Activated naive CD4-positive, alpha-beta T cell treated with anti-CD3 and anti-CD28 coated beads, Interleukin-2, amount 50 U/mL, for 24 hours (primary cell): ENCODE results near the gene DAB1.

Experiments
- H3K27ac Mint-ChIP-seq: one replicate; pipeline ENCODE4 v1.8.0; 2021; ENCODE audit warnings: mild to moderate bottlenecking, mixed read lengths
- H3K27me3 Mint-ChIP-seq: one replicate; pipeline ENCODE4 v1.8.0; 2021; ENCODE audit warnings: mixed read lengths
- H3K36me3 Mint-ChIP-seq: one replicate; pipeline ENCODE4 v1.8.0; 2021; ENCODE audit warnings: mixed read lengths
- H3K4me1 Mint-ChIP-seq: one replicate; pipeline ENCODE4 v1.8.0; 2021; ENCODE audit warnings: mixed read lengths
- H3K4me3 Mint-ChIP-seq: one replicate; pipeline ENCODE4 v1.8.0; 2021; ENCODE audit warnings: mild to moderate bottlenecking, mixed read lengths
- H3K9me3 Mint-ChIP-seq: one replicate; pipeline ENCODE4 v1.8.0; 2021; ENCODE audit warnings: mixed read lengths

Gene DAB1

GRCh38 chr1:57186455-57186854 is 237.4 kb downstream of the DAB1 start:
- Mint-ChIP-seq H3K4me1 (no peaks in the 10 kb centered on the region), H3K36me3 (no peaks in the 10 kb centered on the region), H3K27me3 (peaks cover 2% of the 10 kb centered on the region), H3K4me3 (no peak overlapping the region), H3K27ac (no peak overlapping the region), H3K9me3 (no peaks in the 10 kb centered on the region)

GRCh38 chr1:57179001-57179400 is 244.9 kb downstream of the DAB1 start:
- H3K27ac Mint-ChIP-seq = no peak overlapping the region
- H3K9me3 Mint-ChIP-seq = peaks cover 14% of the 10 kb centered on the region
- no peaks in the 10 kb centered on the region for H3K27me3 Mint-ChIP-seq
- H3K36me3 Mint-ChIP-seq = peaks cover 1% of the 10 kb centered on the region
- no peaks in the 10 kb centered on the region for H3K4me1 Mint-ChIP-seq
- H3K4me3 Mint-ChIP-seq = no peak overlapping the region

GRCh38 chr1:57175506-57175905 is 248.4 kb downstream of the DAB1 start:
- Mint-ChIP-seq H3K36me3 (peaks cover 1% of the 10 kb centered on the region), H3K27ac (no peak overlapping the region), H3K4me1 (no peaks in the 10 kb centered on the region), H3K27me3 (no peaks in the 10 kb centered on the region), H3K4me3 (no peak overlapping the region), H3K9me3 (peaks cover 21% of the 10 kb centered on the region)

- Mint-ChIP-seq H3K36me3 (peaks cover under 1% of the 10 kb centered on the region), H3K27me3 (no peaks in the 10 kb centered on the region)
These were observed 251.8 kb downstream of the DAB1 start for GRCh38 chr1:57172040-57172439.

GRCh38 chr1:57167997-57168396 is 255.9 kb downstream of the DAB1 start:
- H3K4me1 Mint-ChIP-seq = no peaks in the 10 kb centered on the region
- peaks cover 7% of the 10 kb centered on the region for H3K9me3 Mint-ChIP-seq
- H3K4me3 Mint-ChIP-seq = no peak overlapping the region
- no peak overlapping the region for H3K27ac Mint-ChIP-seq
- H3K36me3 Mint-ChIP-seq = no peaks in the 10 kb centered on the region
- no peaks in the 10 kb centered on the region for H3K27me3 Mint-ChIP-seq

More at GRCh38 chr1:57172040-57172439, 251.8 kb downstream of the DAB1 start:
- Mint-ChIP-seq H3K27ac (no peak overlapping the region), H3K4me3 (no peak overlapping the region), H3K4me1 (no peaks in the 10 kb centered on the region), H3K9me3 (peaks cover 13% of the 10 kb centered on the region)

GRCh38 chr1:57165546-57165945 is 258.3 kb downstream of the DAB1 start:
- no peaks in the 10 kb centered on the region for H3K9me3 Mint-ChIP-seq
- H3K27ac Mint-ChIP-seq = no peak overlapping the region
- no peaks in the 10 kb centered on the region for H3K4me1 Mint-ChIP-seq
- H3K4me3 Mint-ChIP-seq = no peak overlapping the region
- no peaks in the 10 kb centered on the region for H3K36me3 Mint-ChIP-seq
- H3K27me3 Mint-ChIP-seq = peaks cover 1% of the 10 kb centered on the region

- Mint-ChIP-seq H3K9me3 (no peaks in the 10 kb centered on the region), H3K36me3 (peaks cover under 1% of the 10 kb centered on the region), H3K27me3 (peaks cover 1% of the 10 kb centered on the region), H3K27ac (no peak overlapping the region), H3K4me1 (no peaks in the 10 kb centered on the region), H3K4me3 (no peak overlapping the region)
These were observed 259.3 kb downstream of the DAB1 start for GRCh38 chr1:57164584-57164983.

- Mint-ChIP-seq H3K4me1 (no peaks in the 10 kb centered on the region), H3K36me3 (peaks cover 1% of the 10 kb centered on the region), H3K27me3 (peaks cover 1% of the 10 kb centered on the region), H3K9me3 (no peaks in the 10 kb centered on the region), H3K27ac (no peak overlapping the region), H3K4me3 (no peak overlapping the region)
These were observed 260.1 kb downstream of the DAB1 start for GRCh38 chr1:57163789-57164188.

- Mint-ChIP-seq H3K27me3 (peaks cover 1% of the 10 kb centered on the region), H3K4me1 (no peaks in the 10 kb centered on the region), H3K27ac (no peak overlapping the region), H3K9me3 (no peaks in the 10 kb centered on the region), H3K4me3 (no peak overlapping the region), H3K36me3 (peaks cover 1% of the 10 kb centered on the region)
These were observed 260.5 kb downstream of the DAB1 start for GRCh38 chr1:57163325-57163724.

- Mint-ChIP-seq H3K4me1 (no peaks in the 10 kb centered on the region), H3K4me3 (no peak overlapping the region), H3K9me3 (no peaks in the 10 kb centered on the region), H3K27ac (no peak overlapping the region), H3K27me3 (peaks cover 1% of the 10 kb centered on the region), H3K36me3 (peaks cover 1% of the 10 kb centered on the region)
These were observed 261.1 kb downstream of the DAB1 start for GRCh38 chr1:57162607-57163261.

GRCh38 chr1:57160594-57160993 is 263.3 kb downstream of the DAB1 start:
- Mint-ChIP-seq H3K9me3 (no peaks in the 10 kb centered on the region), H3K27ac (no peak overlapping the region), H3K27me3 (peaks cover 8% of the 10 kb centered on the region), H3K36me3 (peaks cover 1% of the 10 kb centered on the region), H3K4me3 (no peak overlapping the region), H3K4me1 (no peaks in the 10 kb centered on the region)

- no peak overlapping the region for H3K4me3 Mint-ChIP-seq
- no peaks in the 10 kb centered on the region for H3K4me1 Mint-ChIP-seq
- no peak overlapping the region for H3K27ac Mint-ChIP-seq
- H3K9me3 Mint-ChIP-seq = peaks cover 5% of the 10 kb centered on the region
- peaks cover 1% of the 10 kb centered on the region for H3K36me3 Mint-ChIP-seq
- peaks cover 8% of the 10 kb centered on the region for H3K27me3 Mint-ChIP-seq
These were observed 265.3 kb downstream of the DAB1 start for GRCh38 chr1:57158604-57158998.

GRCh38 chr1:57157818-57158603 is 265.8 kb downstream of the DAB1 start:
- H3K4me3 Mint-ChIP-seq = no peak overlapping the region
- H3K9me3 Mint-ChIP-seq = peaks cover 5% of the 10 kb centered on the region
- H3K4me1 Mint-ChIP-seq = no peaks in the 10 kb centered on the region
- H3K27me3 Mint-ChIP-seq = peaks cover 8% of the 10 kb centered on the region
- H3K27ac Mint-ChIP-seq = no peak overlapping the region
- H3K36me3 Mint-ChIP-seq = peaks cover 1% of the 10 kb centered on the region

GRCh38 chr1:57156907-57157306 is 267.0 kb downstream of the DAB1 start:
- peaks cover 1% of the 10 kb centered on the region for H3K36me3 Mint-ChIP-seq
- H3K9me3 Mint-ChIP-seq = peaks cover 5% of the 10 kb centered on the region
- H3K27ac Mint-ChIP-seq = no peak overlapping the region
- no peaks in the 10 kb centered on the region for H3K4me1 Mint-ChIP-seq
- no peak overlapping the region for H3K4me3 Mint-ChIP-seq
- H3K27me3 Mint-ChIP-seq = peaks cover 7% of the 10 kb centered on the region

- H3K4me1 Mint-ChIP-seq = no peaks in the 10 kb centered on the region
- H3K9me3 Mint-ChIP-seq = no peaks in the 10 kb centered on the region
- peaks cover 3% of the 10 kb centered on the region for H3K27me3 Mint-ChIP-seq
- no peak overlapping the region for H3K4me3 Mint-ChIP-seq
- H3K27ac Mint-ChIP-seq = no peak overlapping the region
- H3K36me3 Mint-ChIP-seq = no peaks in the 10 kb centered on the region
These were observed 277.8 kb downstream of the DAB1 start for GRCh38 chr1:57146100-57146499.

- no peak overlapping the region for H3K4me3 Mint-ChIP-seq
- peaks cover 3% of the 10 kb centered on the region for H3K27me3 Mint-ChIP-seq
- H3K27ac Mint-ChIP-seq = no peak overlapping the region
- no peaks in the 10 kb centered on the region for H3K36me3 Mint-ChIP-seq
- H3K9me3 Mint-ChIP-seq = no peaks in the 10 kb centered on the region
- H3K4me1 Mint-ChIP-seq = no peaks in the 10 kb centered on the region
These were observed 280.9 kb downstream of the DAB1 start for GRCh38 chr1:57142999-57143398.
